HCT116 (cell line): Measurements from ENCODE around the gene SETD1B. TPM values are rescaled to one million over a fixed set of nuclear protein-coding genes. Genes with fewer than 3 reads are reported as not detected.

Experiments used
- ATAC-seq: fragments of 200-7000 bp; cut with Tn5 transposase; 2 replicates; pipeline ENCODE4 v1.9.1; 2020; ENCODE audit warnings: mild to moderate bottlenecking, moderate library complexity
- BruUV-seq: library from RNA; stranded (reverse); fragments of 400-500 nt; replicated peaks from 2 replicates; lab custom pipeline; 2021; lab: Mats Ljungman, UMichigan
- CTCF ChIA-PET: fragments of 300-600 bp; sonication (Branson Sonifier 250); formaldehyde crosslinking; loops from one replicate; lab custom pipeline; 2021; ENCODE audit warnings: antibody characterized with exemption; lab: Charles Lee
- POLR2A ChIA-PET: fragments of 300-600, 350-600 bp; sonication (Branson Sonifier 250); formaldehyde crosslinking; loops from one replicate; lab custom pipeline; 2021; ENCODE audit warnings: antibody characterized with exemption; lab: Charles Lee
- RAD21 ChIA-PET, 2 experiments: fragments of 300-600 bp; sonication (Branson Sonifier 250); formaldehyde crosslinking; loops; one replicate each; lab custom pipeline; 2023; ENCODE audit warnings: low total read pairs in 2 of 2; ENCODE audit not compliant: uncharacterized antibody in 2 of 2, unreplicated experiment in 2 of 2, low non-redundant PET in 1 of 2; lab: Charles Lee
- DNase-seq: peaks from one replicate; pipeline ENCODE4 v3.0.0-alpha.2; 2010; ENCODE audit warnings: low read depth, low spot score
- H2AFZ ChIP-seq: fragments of 200-600 bp; shearing (Covaris generic), sonication (generic); 2 replicates; pipeline ENCODE4 v1.6.1; 2017; ENCODE audit warnings: low read depth, mixed run types, mixed read lengths, antibody characterized with exemption, low read length; ENCODE audit not compliant: poor library complexity, severe bottlenecking
- H3K27ac ChIP-seq: 2 replicates; pipeline ENCODE4 v1.5.1; 2012; ENCODE audit warnings: low read depth, low read length
- H3K27me3 ChIP-seq: fragments of 200-600 bp; sonication (generic); 2 replicates; pipeline ENCODE4 v1.6.1; 2016; ENCODE audit warnings: mixed run types, low read length, mixed read lengths; ENCODE audit not compliant: insufficient read depth
- H3K36me3 ChIP-seq, 2 experiments: fragments of 200-500 bp in 1 of 2; fragments of 200-600 bp in 1 of 2; sonication (Bioruptor generic) in 1 of 2; sonication (generic) in 1 of 2; 2 replicates each; pipeline versions ENCODE4 v1.5.1 to v1.6.1; 2014 to 2016; ENCODE audit warnings: low read length in 2 of 2, inconsistent platforms in 1 of 2, mixed read lengths in 1 of 2, mixed run types in 1 of 2; ENCODE audit not compliant: insufficient read depth in 2 of 2, control insufficient read depth in 1 of 2
- H3K4me1 ChIP-seq, 2 experiments: fragments of 200-600 bp in 1 of 2; sonication (generic) in 1 of 2; 2 replicates each; pipeline versions ENCODE4 v1.5.1 to v1.6.1; 2012 to 2017; ENCODE audit warnings: low read length in 2 of 2, inconsistent platforms in 1 of 2, mild to moderate bottlenecking in 1 of 2, mixed read lengths in 1 of 2, mixed run types in 1 of 2, moderate library complexity in 1 of 2; ENCODE audit not compliant: insufficient read depth in 2 of 2, control insufficient read depth in 1 of 2
- H3K4me2 ChIP-seq: fragments of 200-600 bp; sonication (generic); 2 replicates; pipeline ENCODE4 v1.6.1; 2017; ENCODE audit warnings: mixed run types, low read length, mixed read lengths
- H3K4me3 ChIP-seq, 2 experiments: fragments of 200-600 bp in 1 of 2; sonication (generic) in 1 of 2; replicated peaks in 1 of 2; 2 replicates each; pipeline ENCODE4 v1.5.1; 2011 to 2016; ENCODE audit warnings: low read length in 2 of 2, control low read depth in 1 of 2, low read depth in 1 of 2, mild to moderate bottlenecking in 1 of 2, mixed read lengths in 1 of 2, mixed run types in 1 of 2
- H3K79me2 ChIP-seq: fragments of 200-600 bp; sonication (generic); 2 replicates; pipeline ENCODE4 v1.6.1; 2017; ENCODE audit warnings: mild to moderate bottlenecking, mixed run types, low read length, moderate library complexity, mixed read lengths; ENCODE audit not compliant: insufficient read depth
- H3K9ac ChIP-seq: fragments of 200-600 bp; sonication (generic); 2 replicates; pipeline ENCODE4 v1.6.1; 2016; ENCODE audit warnings: low read length, mixed read lengths
- H3K9me2 ChIP-seq: fragments of 200-600 bp; sonication (generic), shearing (Covaris generic); 2 replicates; pipeline ENCODE4 v1.6.1; 2017; ENCODE audit warnings: mixed run types, mild to moderate bottlenecking, moderate library complexity; ENCODE audit not compliant: insufficient read depth
- H3K9me3 ChIP-seq, 2 experiments: fragments of 200-500 bp in 1 of 2; fragments of 200-600 bp in 1 of 2; sonication (Bioruptor generic) in 1 of 2; sonication (generic) in 1 of 2; 2 replicates each; pipeline ENCODE4 v1.6.1; 2014 to 2017; ENCODE audit warnings: low read length in 2 of 2, mixed read lengths in 2 of 2, inconsistent platforms in 1 of 2, low read depth in 1 of 2, mild to moderate bottlenecking in 1 of 2, mixed run types in 1 of 2, moderate library complexity in 1 of 2; ENCODE audit not compliant: control insufficient read depth in 1 of 2, insufficient read depth in 1 of 2
- H4K20me1 ChIP-seq: fragments of 200-600 bp; sonication (generic), shearing (Covaris generic); 2 replicates; pipeline ENCODE4 v1.6.1; 2017; ENCODE audit warnings: mixed run types, mild to moderate bottlenecking, moderate library complexity; ENCODE audit not compliant: insufficient read depth
- CBX3 ChIP-seq: IDR thresholded peaks from 2 replicates; pipeline ENCODE4 v1.6.1; 2012; ENCODE audit warnings: low read depth
- CEBPB ChIP-seq: IDR thresholded peaks from 2 replicates; pipeline ENCODE4 v1.6.1; 2012; ENCODE audit warnings: low read depth
- EGR1 ChIP-seq: IDR thresholded peaks from 2 replicates; pipeline ENCODE4 v1.6.1; 2012; ENCODE audit warnings: low read depth
- ELF1 ChIP-seq: IDR thresholded peaks from 2 replicates; pipeline ENCODE4 v1.6.1; 2012; ENCODE audit warnings: low read depth, borderline replicate concordance
- EZH2 ChIP-seq: fragments of 200-600 bp; sonication (generic); IDR thresholded peaks from 2 replicates; pipeline ENCODE4 v1.6.1; 2017; ENCODE audit warnings: antibody characterized with exemption, mixed run types
- EZH2phosphoT487 ChIP-seq: fragments of 200-600 bp; IDR thresholded peaks from 2 replicates; pipeline ENCODE4 v1.6.1; 2018; ENCODE audit warnings: antibody characterized with exemption, borderline replicate concordance
- FOSL1 ChIP-seq: IDR thresholded peaks from 2 replicates; pipeline ENCODE4 v1.6.1; 2012; ENCODE audit warnings: low read depth
- JUND ChIP-seq: IDR thresholded peaks from 2 replicates; pipeline ENCODE4 v1.6.1; 2012
- POLR2AphosphoS5 ChIP-seq: IDR thresholded peaks from 2 replicates; pipeline ENCODE4 v1.6.1; 2011; ENCODE audit warnings: mild to moderate bottlenecking, low read depth, low read length, moderate library complexity
- RAD21 ChIP-seq: IDR thresholded peaks from 2 replicates; pipeline ENCODE4 v1.6.1; 2012; ENCODE audit warnings: low read depth, mild to moderate bottlenecking
- SIN3A ChIP-seq: IDR thresholded peaks from 2 replicates; pipeline ENCODE4 v1.6.1; 2012; ENCODE audit warnings: low read depth
- SRF ChIP-seq: IDR thresholded peaks from 2 replicates; pipeline ENCODE4 v1.6.1; 2012; ENCODE audit warnings: low read depth
- YY1 ChIP-seq: IDR thresholded peaks from 2 replicates; pipeline ENCODE4 v1.6.1; 2011; ENCODE audit warnings: low read length, low read depth, moderate library complexity, mild to moderate bottlenecking; ENCODE audit not compliant: insufficient replicate concordance; ENCODE audit errors: extremely low read depth
- ZFX ChIP-seq: fragments of 450-650 bp; IDR thresholded peaks from 2 replicates; pipeline ENCODE4 v1.6.1; 2017
- intact Hi-C: fragments of 100-400 bp; cut with micrococcal nuclease; formaldehyde crosslinking; loops from 2 replicates; pipeline ENCODE4 v1.10.0; 2022
- total RNA-seq: library from RNA; stranded (reverse); gene quantifications from one replicate; pipeline ENCODE4 v1.2.1, GENCODE V29; 2021; ENCODE audit not compliant: unreplicated experiment
- TF ChIP-seq, protein P1 (sequence below): IDR thresholded peaks from 2 replicates; pipeline ENCODE4 v1.6.1; 2012; ENCODE audit warnings: low read depth
- TF ChIP-seq, protein P2 (sequence below): IDR thresholded peaks from 2 replicates; pipeline ENCODE4 v1.6.1; 2012
- TF ChIP-seq, protein P3 (sequence below): IDR thresholded peaks from 2 replicates; pipeline ENCODE4 v1.6.1; 2011; ENCODE audit warnings: mild to moderate bottlenecking, low read length, moderate library complexity; ENCODE audit not compliant: insufficient replicate concordance; ENCODE audit errors: extremely low read depth
- TF ChIP-seq, protein P4 (sequence below), 3 experiments: fragments of 200-600 bp in 1 of 3; sonication (generic) in 1 of 3; IDR thresholded peaks in 2 of 3; conservative IDR thresholded peaks in 1 of 3; 2 replicates each; pipeline ENCODE4 v1.5.1; 2012 to 2017; ENCODE audit warnings: low read depth in 2 of 3, low read length in 2 of 3, antibody characterized with exemption in 1 of 3, borderline replicate concordance in 1 of 3, control low read depth in 1 of 3, mild to moderate bottlenecking in 1 of 3, mixed read lengths in 1 of 3, mixed run types in 1 of 3, moderate library complexity in 1 of 3; ENCODE audit not compliant: insufficient read depth in 1 of 3

SETD1B gene
- total RNA-seq, 1 experiment from 2014 or later = 17.5 TPM

DNA sequence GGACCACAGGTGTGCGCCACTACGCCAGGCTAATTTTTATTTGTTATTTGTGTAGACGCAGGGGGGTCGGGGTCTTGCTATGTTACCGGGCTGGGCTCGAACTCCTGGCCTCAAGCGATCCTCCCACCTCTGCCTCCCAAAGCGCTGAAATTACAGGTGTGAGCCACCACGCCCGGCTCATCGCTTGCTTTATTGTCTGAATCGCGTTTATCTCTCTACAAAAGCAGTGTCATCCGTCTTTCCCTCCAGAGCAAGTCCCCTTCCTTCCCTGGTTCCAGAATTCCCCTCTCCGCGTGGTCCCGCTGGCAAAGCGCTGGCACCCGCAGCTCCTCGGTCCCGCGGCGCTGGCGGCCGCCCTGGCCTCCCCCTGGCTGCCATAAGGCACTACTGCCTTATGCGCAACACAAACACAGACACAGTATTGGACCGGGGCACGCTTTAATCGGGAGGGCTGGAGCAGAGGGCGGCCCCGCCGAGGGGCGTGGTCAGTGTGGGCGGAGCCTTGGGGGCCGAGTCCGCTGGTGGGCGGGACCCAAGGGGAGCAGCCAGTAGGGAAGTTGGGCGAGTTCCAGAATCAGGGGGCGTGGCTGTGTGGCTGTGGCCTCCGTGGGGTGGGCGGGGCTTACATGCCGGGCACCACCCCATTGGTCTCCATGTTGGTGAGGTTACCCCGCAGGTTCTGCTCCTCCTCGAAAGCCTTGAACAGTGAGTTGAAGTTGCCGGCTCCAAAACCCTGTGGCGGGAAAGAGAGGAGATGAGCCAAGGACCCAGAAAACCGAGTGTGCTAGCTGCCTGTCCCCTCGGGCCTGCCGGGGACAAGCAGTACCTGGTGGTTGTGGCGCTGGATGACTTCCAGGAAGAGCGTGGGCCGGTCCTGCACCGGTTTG is 35.5 kb downstream of the SETD1B start:
- Histone ChIP-seq H3K79me2 (no peaks in the 10 kb centered on the region), H3K4me2 (peak overlapping the region; percentile 82), H3K27me3 (no peaks in the 10 kb centered on the region), H3K27ac (peak overlapping the region; percentile 66), H3K4me3 (peak overlapping the region; percentile 55 to 94), H3K9ac (peak overlapping the region; percentile 88), H2AFZ (peak overlapping the region; percentile 87), H3K9me2 (no peaks in the 10 kb centered on the region), H3K36me3 (no peaks in the 10 kb centered on the region), H3K9me3 (no peaks in the 10 kb centered on the region), H3K4me1 (peaks cover 4 to 44% of the 10 kb centered on the region in 2 experiments; a peak in 3 of 4 replicates), H4K20me1 (no peaks in the 10 kb centered on the region)
- ChIA-PET RAD21 (interaction anchor here in 1 of 2 experiments (1.1 kb wide), 1 partner anchor 49 kb away, joined by 3 read pairs; the partner anchor contains the start of gene PSMD9), CTCF (interaction anchor here (6.0 kb wide), 1 partner anchor 45 kb away, joined by 20 read pairs; the partner anchor contains the start of gene RHOF), POLR2A (interaction anchor here (1.0 kb wide), 1 partner anchor 37 kb away, joined by 4 read pairs; no protein-coding TSS in a partner anchor)
- ATAC-seq (peak; percentile 93), DNase-seq (peak; percentile 95)
- BruUV-seq = TSS peak; percentile 66
- intact Hi-C loops = loop anchor here (1.0 to 2.0 kb wide), 2 partner anchors 39 to 45 kb away; no protein-coding TSS in a partner anchor
- TF ChIP-seq SRF (no peak), RAD21 (no peak), EZH2 (no peak), POLR2AphosphoS5 (peak; percentile 84), FOSL1 (no peak), EGR1 (peak; percentile 88), ZFX (no peak), CBX3 (no peak), CEBPB (no peak), ELF1 (no peak), YY1 (peak; percentile 66), JUND (no peak), SIN3A (no peak), EZH2phosphoT487 (no peak)
- TF ChIP-seq, protein P1, sequence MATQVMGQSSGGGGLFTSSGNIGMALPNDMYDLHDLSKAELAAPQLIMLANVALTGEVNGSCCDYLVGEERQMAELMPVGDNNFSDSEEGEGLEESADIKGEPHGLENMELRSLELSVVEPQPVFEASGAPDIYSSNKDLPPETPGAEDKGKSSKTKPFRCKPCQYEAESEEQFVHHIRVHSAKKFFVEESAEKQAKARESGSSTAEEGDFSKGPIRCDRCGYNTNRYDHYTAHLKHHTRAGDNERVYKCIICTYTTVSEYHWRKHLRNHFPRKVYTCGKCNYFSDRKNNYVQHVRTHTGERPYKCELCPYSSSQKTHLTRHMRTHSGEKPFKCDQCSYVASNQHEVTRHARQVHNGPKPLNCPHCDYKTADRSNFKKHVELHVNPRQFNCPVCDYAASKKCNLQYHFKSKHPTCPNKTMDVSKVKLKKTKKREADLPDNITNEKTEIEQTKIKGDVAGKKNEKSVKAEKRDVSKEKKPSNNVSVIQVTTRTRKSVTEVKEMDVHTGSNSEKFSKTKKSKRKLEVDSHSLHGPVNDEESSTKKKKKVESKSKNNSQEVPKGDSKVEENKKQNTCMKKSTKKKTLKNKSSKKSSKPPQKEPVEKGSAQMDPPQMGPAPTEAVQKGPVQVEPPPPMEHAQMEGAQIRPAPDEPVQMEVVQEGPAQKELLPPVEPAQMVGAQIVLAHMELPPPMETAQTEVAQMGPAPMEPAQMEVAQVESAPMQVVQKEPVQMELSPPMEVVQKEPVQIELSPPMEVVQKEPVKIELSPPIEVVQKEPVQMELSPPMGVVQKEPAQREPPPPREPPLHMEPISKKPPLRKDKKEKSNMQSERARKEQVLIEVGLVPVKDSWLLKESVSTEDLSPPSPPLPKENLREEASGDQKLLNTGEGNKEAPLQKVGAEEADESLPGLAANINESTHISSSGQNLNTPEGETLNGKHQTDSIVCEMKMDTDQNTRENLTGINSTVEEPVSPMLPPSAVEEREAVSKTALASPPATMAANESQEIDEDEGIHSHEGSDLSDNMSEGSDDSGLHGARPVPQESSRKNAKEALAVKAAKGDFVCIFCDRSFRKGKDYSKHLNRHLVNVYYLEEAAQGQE = no peak
- TF ChIP-seq, protein P2, sequence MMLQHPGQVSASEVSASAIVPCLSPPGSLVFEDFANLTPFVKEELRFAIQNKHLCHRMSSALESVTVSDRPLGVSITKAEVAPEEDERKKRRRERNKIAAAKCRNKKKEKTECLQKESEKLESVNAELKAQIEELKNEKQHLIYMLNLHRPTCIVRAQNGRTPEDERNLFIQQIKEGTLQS = no peak
- TF ChIP-seq, protein P3, sequence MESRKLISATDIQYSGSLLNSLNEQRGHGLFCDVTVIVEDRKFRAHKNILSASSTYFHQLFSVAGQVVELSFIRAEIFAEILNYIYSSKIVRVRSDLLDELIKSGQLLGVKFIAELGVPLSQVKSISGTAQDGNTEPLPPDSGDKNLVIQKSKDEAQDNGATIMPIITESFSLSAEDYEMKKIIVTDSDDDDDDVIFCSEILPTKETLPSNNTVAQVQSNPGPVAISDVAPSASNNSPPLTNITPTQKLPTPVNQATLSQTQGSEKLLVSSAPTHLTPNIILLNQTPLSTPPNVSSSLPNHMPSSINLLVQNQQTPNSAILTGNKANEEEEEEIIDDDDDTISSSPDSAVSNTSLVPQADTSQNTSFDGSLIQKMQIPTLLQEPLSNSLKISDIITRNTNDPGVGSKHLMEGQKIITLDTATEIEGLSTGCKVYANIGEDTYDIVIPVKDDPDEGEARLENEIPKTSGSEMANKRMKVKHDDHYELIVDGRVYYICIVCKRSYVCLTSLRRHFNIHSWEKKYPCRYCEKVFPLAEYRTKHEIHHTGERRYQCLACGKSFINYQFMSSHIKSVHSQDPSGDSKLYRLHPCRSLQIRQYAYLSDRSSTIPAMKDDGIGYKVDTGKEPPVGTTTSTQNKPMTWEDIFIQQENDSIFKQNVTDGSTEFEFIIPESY = no peak
- TF ChIP-seq, protein P4, sequence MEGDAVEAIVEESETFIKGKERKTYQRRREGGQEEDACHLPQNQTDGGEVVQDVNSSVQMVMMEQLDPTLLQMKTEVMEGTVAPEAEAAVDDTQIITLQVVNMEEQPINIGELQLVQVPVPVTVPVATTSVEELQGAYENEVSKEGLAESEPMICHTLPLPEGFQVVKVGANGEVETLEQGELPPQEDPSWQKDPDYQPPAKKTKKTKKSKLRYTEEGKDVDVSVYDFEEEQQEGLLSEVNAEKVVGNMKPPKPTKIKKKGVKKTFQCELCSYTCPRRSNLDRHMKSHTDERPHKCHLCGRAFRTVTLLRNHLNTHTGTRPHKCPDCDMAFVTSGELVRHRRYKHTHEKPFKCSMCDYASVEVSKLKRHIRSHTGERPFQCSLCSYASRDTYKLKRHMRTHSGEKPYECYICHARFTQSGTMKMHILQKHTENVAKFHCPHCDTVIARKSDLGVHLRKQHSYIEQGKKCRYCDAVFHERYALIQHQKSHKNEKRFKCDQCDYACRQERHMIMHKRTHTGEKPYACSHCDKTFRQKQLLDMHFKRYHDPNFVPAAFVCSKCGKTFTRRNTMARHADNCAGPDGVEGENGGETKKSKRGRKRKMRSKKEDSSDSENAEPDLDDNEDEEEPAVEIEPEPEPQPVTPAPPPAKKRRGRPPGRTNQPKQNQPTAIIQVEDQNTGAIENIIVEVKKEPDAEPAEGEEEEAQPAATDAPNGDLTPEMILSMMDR (IDR thresholded peaks at IDR 0.05 in 2 of 3, conservative IDR thresholded peaks at IDR 0.05 in 1 of 3; ENCODE audit: borderline replicate concordance in 1 of 3, insufficient read depth in 1 of 3, low read depth in 2 of 3, low read length in 2 of 3) = peak in 1 of 3 experiments; percentile 45; a peak in 2 of 6 replicates
